Measurements from ENCODE around the gene ORMDL3. TPM values are rescaled to one million over a fixed set of nuclear protein-coding genes. Genes with fewer than 3 reads are reported as not detected.

The ORMDL3 gene
- total and polyA plus RNA-seq, 2 experiments from 2014 or later, result 33.6 to 38.5 TPM

DNA sequence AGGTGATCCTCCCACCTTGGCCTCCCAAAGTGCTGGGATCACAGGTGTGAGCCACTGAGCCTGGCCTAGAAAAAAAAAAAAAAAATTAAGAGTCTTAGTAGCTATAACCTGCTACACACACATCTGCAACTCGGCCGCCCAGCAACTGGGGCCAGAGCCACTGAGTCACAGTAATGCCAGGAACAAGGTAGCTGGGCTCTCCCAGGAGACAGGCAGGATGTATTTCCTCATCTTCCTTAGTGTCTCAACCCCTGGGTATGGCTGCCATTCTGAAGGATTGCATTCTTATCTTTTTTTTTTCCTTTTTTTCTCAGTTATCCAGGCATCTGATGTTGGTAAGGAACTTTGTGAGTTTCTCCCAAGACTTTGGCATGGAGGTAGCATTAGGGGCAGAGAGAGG lies 46.1 kb upstream of the ORMDL3 start (continued):
- TF ChIP-seq, protein P1, sequence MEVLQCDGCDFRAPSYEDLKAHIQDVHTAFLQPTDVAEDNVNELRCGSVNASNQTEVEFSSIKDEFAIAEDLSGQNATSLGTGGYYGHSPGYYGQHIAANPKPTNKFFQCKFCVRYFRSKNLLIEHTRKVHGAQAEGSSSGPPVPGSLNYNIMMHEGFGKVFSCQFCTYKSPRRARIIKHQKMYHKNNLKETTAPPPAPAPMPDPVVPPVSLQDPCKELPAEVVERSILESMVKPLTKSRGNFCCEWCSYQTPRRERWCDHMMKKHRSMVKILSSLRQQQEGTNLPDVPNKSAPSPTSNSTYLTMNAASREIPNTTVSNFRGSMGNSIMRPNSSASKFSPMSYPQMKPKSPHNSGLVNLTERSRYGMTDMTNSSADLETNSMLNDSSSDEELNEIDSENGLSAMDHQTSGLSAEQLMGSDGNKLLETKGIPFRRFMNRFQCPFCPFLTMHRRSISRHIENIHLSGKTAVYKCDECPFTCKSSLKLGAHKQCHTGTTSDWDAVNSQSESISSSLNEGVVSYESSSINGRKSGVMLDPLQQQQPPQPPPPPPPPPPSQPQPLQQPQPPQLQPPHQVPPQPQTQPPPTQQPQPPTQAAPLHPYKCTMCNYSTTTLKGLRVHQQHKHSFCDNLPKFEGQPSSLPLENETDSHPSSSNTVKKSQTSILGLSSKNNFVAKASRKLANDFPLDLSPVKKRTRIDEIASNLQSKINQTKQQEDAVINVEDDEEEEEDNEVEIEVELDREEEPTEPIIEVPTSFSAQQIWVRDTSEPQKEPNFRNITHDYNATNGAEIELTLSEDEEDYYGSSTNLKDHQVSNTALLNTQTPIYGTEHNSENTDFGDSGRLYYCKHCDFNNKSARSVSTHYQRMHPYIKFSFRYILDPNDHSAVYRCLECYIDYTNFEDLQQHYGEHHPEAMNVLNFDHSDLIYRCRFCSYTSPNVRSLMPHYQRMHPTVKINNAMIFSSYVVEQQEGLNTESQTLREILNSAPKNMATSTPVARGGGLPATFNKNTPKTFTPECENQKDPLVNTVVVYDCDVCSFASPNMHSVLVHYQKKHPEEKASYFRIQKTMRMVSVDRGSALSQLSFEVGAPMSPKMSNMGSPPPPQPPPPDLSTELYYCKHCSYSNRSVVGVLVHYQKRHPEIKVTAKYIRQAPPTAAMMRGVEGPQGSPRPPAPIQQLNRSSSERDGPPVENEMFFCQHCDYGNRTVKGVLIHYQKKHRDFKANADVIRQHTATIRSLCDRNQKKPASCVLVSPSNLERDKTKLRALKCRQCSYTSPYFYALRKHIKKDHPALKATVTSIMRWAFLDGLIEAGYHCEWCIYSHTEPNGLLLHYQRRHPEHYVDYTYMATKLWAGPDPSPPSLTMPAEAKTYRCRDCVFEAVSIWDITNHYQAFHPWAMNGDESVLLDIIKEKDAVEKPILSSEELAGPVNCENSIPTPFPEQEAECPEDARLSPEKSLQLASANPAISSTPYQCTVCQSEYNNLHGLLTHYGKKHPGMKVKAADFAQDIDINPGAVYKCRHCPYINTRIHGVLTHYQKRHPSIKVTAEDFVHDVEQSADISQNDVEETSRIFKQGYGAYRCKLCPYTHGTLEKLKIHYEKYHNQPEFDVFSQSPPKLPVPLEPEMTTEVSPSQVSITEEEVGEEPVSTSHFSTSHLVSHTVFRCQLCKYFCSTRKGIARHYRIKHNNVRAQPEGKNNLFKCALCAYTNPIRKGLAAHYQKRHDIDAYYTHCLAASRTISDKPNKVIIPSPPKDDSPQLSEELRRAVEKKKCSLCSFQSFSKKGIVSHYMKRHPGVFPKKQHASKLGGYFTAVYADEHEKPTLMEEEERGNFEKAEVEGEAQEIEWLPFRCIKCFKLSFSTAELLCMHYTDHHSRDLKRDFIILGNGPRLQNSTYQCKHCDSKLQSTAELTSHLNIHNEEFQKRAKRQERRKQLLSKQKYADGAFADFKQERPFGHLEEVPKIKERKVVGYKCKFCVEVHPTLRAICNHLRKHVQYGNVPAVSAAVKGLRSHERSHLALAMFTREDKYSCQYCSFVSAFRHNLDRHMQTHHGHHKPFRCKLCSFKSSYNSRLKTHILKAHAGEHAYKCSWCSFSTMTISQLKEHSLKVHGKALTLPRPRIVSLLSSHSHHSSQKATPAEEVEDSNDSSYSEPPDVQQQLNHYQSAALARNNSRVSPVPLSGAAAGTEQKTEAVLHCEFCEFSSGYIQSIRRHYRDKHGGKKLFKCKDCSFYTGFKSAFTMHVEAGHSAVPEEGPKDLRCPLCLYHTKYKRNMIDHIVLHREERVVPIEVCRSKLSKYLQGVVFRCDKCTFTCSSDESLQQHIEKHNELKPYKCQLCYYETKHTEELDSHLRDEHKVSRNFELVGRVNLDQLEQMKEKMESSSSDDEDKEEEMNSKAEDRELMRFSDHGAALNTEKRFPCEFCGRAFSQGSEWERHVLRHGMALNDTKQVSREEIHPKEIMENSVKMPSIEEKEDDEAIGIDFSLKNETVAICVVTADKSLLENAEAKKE (CRISPR knock-in tag; IDR thresholded peaks at IDR 0.05), result no peak
- TF ChIP-seq JUNB (IDR thresholded peaks at IDR 0.05; ENCODE audit: unreplicated experiment) (no peak), NANOG (IDR thresholded peaks at IDR 0.05; ENCODE audit: borderline replicate concordance) (no peak), POLR2AphosphoS5 (IDR thresholded peaks at IDR 0.05; ENCODE audit: low read depth) (no peak)

DNA sequence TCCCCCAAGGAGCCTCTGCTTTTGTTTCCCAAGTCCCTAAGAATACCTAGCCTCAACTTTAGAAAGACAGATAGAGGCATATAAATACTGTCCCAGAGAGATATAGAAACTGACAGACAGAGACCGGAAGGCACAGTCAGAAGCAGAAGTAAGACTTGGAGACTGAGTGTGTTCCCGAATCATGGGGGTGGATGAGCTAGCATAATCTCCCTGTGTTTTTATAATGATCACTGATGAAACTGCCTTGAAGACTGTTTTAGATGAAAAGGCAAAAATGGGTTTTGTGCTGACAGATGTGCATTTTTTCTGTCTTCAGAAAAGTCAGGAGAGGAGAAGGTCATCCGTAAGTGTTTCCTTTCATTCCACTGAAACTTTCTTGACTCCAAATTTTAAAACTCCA lies 44.9 kb upstream of the ORMDL3 start:
- Histone ChIP-seq H2AFZ (0 out of 2 replicates have a peak overlapping the region, but pooled peaks have one; percentile 28), H3K4me2 (no peak overlapping the region), H3K4me3 (no peak overlapping the region), H3K27me3 (ENCODE audit: insufficient read depth) (no peaks in the 10 kb centered on the region; the same call in 1 of the 2 replicates), H3K4me1 (ENCODE audit: insufficient read depth) (no peaks in the 10 kb centered on the region), H3K27ac (ENCODE audit: low read depth) (no peak overlapping the region), H3F3A (replicated peaks; ENCODE audit: low read depth) (no peaks in the 10 kb centered on the region), H3K79me2 (replicated peaks; ENCODE audit: insufficient read depth) (no peaks in the 10 kb centered on the region), H3K9me2 (ENCODE audit: insufficient read depth) (no peaks in the 10 kb centered on the region), H3K36me3 (ENCODE audit: insufficient read depth) (no peaks in the 10 kb centered on the region), H4K20me1 (replicated peaks; ENCODE audit: insufficient read depth) (no peaks in the 10 kb centered on the region)
- H3K4me1 Mint-ChIP-seq, result no peaks in the 10 kb centered on the region; the same call in 2 of the 3 replicates
- TF ChIP-seq CREB1 (CRISPR knock-in tag; IDR thresholded peaks at IDR 0.05; ENCODE audit: low read depth), result no peak
- no peak for TF ChIP-seq JUNB (IDR thresholded peaks at IDR 0.05; ENCODE audit: unreplicated experiment)
- TF ChIP-seq ZNF114 (CRISPR knock-in tag; IDR thresholded peaks at IDR 0.05), result no peak
- no peak for TF ChIP-seq EZH2phosphoT487 (IDR thresholded peaks at IDR 0.05; ENCODE audit: unreplicated experiment)
- no peak for TF ChIP-seq ETS1 (IDR thresholded peaks at IDR 0.05)
- TF ChIP-seq EZH2 (IDR thresholded peaks at IDR 0.05; ENCODE audit: low read depth, unreplicated experiment), result no peak
- no peak for TF ChIP-seq STAT1 (IDR thresholded peaks at IDR 0.05; ENCODE audit: unreplicated experiment)
- TF ChIP-seq ZNF331 (CRISPR knock-in tag; IDR thresholded peaks at IDR 0.05; ENCODE audit: low read depth), result no peak
- TF ChIP-seq NANOG (IDR thresholded peaks at IDR 0.05; ENCODE audit: borderline replicate concordance), result no peak
- DNase-seq (ENCODE audit: low spot score) (no peak), ATAC-seq (no peak)
- H3K36me3 Mint-ChIP-seq (ENCODE audit: low read depth), result no peaks in the 10 kb centered on the region
- peaks cover 10% of the 10 kb centered on the region for H3K27me3 Mint-ChIP-seq (ENCODE audit: insufficient read depth, low read depth, poor library complexity)
- no peaks in the 10 kb centered on the region for H3K9me3 Mint-ChIP-seq
- H3K27ac Mint-ChIP-seq, result no peak overlapping the region
- H3K4me3 Mint-ChIP-seq, result no peak overlapping the region; the same call in 2 of the 3 replicates
